HG03520 (cell line): Measurements from ENCODE around the gene OSTN.

Experiments used
- ATAC-seq: cut with Tn5 transposase; IDR thresholded peaks from one replicate; pipeline ENCODE4 v1.9.1; 2021; ENCODE audit warnings: mild to moderate bottlenecking, moderate library complexity; ENCODE audit not compliant: unreplicated experiment

The OSTN gene

DNA sequence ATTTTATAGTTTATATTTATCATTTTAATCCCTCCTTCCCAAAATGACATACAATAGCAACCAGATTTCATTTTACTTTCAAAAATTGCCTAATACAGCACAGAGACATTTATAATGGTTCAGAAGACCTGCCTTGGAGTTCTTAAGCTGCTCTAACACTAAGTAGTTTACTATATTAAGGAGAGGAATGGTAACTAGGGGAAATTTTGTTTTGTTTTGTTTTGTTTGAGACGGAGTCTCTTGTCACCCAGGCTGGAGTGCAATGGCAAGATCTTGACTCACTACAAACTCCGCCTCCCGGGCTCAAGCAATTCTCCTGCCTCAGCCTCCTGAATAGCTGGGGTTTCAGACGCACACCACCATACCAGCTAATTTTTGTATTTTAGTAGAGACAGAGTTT is 107.4 kb downstream of the OSTN start:
- ATAC-seq, result no peak

DNA sequence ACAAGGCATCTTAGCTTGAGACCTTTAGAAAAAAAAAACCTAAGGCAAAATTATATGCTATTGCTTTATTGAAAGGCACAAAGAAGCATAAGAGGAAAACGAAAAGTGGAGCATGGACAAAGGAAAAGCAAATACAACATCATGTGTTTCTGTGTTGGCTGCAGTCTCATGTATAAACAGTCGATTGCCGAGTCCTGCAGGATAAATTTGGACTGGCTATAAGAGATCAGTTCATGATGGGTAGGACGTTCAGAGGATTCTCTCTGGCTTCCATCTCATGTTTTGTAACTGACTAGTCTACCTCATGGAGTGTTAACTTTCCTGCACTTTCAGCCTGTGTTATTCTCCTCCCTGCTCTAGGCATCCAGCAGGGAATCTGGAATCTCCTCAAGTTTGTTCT is 108.3 kb downstream of the OSTN start:
- ATAC-seq, result no peak

DNA sequence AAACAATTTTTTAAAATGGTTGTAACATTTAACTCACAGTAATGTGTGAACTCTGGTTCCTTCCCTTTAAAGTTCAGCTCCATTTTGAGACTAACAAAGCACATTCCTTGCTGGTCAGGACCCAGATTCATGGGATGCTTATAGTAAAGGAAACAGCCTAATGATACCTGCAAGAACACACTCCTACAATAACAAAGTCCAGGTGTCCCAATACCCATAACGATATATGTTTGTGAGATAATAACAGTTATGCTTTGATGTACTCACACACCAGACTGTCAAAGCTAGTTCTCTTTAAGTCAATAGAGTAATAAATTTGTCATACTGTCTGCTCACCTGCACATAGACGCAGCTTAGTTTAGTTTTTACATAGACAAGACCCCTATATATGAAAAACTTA is 114.3 kb downstream of the OSTN start:
- no peak for ATAC-seq

DNA sequence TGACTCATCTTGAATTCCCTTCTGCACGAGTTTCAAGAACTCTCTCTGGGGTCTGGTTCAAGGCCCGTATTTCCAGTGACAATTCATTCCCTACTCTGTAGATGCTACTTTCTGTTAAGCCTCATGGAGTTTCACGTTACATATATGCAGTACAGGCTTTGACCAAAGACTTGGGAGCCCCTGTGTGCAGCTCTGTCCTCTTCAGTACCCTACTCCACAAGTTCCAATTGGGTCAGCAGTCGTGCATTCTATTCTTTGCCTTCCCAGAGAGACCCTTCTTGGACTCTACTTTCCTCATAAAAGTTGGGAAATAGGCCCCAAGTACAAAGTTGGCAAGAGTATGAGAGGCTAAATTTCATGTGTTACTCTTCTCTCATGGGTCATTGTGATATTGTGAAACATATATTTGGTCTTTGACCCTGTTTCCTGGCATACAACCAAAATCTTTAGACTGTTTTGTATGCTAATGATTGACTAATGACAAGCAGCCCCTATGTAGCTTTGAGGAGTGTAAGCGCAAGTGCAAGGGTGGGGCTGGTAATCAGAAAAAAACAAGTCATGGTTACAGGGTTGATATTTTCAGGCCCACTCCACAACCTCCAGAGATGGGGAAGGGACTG is 115.2 kb downstream of the OSTN start:
- no peak for ATAC-seq
